ENCODE measurements around the gene KRT80. TPM values are rescaled to one million over a fixed set of nuclear protein-coding genes. Genes with fewer than 3 reads are reported as not detected.

KRT80 gene
- total RNA-seq, 1 donor from 2014 or later, result not detected

DNA sequence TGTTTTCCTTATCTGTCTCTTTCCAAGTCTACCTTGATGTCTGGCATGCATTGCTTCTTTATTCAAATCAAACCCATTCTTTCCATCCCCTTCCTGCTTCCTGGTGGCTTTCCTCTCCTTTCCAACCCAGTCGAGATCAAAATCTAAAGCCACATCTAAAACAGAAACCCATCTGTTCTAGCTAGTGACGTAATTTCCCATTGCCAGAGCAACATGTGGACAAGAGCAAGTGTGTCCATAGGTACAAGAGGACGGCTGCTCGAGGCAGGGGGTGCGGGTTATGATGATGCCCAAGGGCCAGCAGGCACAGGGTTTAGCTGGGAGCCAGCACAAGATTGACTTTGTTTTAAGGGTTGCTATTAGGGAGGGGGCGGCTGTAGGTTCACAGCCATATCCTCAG is 7.0 kb downstream of the KRT80 start:
- Histone ChIP-seq H3K27ac (peak overlapping the region in 1 of 2 donors; percentile 4), H3K4me3 (no peak overlapping the region), H3K9me3 (no peaks in the 10 kb centered on the region), H3K27me3 (no peaks in the 10 kb centered on the region), H3K36me3 (no peaks in the 10 kb centered on the region), H3K4me1 (peaks cover 2 to 17% of the 10 kb centered on the region in 2 donors)
- TF ChIP-seq, protein P1, sequence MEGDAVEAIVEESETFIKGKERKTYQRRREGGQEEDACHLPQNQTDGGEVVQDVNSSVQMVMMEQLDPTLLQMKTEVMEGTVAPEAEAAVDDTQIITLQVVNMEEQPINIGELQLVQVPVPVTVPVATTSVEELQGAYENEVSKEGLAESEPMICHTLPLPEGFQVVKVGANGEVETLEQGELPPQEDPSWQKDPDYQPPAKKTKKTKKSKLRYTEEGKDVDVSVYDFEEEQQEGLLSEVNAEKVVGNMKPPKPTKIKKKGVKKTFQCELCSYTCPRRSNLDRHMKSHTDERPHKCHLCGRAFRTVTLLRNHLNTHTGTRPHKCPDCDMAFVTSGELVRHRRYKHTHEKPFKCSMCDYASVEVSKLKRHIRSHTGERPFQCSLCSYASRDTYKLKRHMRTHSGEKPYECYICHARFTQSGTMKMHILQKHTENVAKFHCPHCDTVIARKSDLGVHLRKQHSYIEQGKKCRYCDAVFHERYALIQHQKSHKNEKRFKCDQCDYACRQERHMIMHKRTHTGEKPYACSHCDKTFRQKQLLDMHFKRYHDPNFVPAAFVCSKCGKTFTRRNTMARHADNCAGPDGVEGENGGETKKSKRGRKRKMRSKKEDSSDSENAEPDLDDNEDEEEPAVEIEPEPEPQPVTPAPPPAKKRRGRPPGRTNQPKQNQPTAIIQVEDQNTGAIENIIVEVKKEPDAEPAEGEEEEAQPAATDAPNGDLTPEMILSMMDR (IDR thresholded peaks at IDR 0.05), result no peak
- intact Hi-C loops (cut with DNase I), result no loop called here
- DNase-seq (ENCODE audit: low spot score in 2 of 2), result no peak

DNA sequence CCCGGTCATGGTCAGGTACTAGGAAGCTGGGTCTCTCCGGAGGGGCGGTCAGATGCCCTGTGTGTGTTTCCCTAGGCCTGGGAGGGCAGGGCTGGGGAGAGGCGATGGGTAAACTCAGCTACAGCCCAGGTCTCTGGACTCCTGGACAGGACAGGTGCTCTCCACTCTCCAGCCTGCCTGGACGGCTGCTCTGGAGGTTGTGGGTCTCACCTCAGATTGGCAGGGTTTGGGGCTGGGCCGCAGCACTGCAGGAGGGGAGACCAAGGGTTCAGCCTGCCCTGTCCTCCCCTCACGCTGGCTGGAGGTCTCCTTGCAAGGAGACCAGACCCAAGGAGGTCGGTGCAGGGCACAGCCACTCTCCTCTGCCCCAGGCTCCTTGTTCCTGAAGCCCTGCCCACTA is 7.8 kb downstream of the KRT80 start:
- H3K9me3 ChIP-seq, result no peaks in the 10 kb centered on the region
- H3K4me1 ChIP-seq, result peaks cover 2 to 13% of the 10 kb centered on the region in 2 donors
- H3K27me3 ChIP-seq, result no peaks in the 10 kb centered on the region
- H3K36me3 ChIP-seq, result no peaks in the 10 kb centered on the region
- intact Hi-C loops (cut with DNase I), result no loop called here
- TF ChIP-seq, protein P1 (IDR thresholded peaks at IDR 0.05), result no peak
- peak overlapping the region; percentile 17 to 36 for H3K27ac ChIP-seq
- DNase-seq (ENCODE audit: low spot score in 2 of 2), result no peak
- no peak overlapping the region for H3K4me3 ChIP-seq

DNA sequence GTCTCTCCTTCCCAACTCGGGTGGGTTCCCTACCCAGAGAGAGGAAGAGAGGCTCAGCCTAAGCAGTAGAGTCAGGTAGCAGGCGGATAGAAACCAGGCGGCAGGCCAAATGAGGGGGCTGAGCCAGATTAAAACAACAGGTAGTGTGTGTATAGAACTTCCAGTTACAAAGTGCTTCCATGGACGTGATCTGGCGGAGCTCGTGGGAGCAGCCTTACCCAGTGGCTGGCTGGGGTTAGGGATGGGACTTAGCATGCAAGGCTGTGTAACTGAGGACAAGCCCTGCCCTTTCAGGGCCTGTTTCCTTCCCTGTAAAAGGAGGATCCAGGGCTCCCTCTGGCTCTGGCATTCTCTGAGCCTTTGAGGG is 8.3 kb downstream of the KRT80 start:
- Histone ChIP-seq H3K27me3 (no peaks in the 10 kb centered on the region), H3K9me3 (no peaks in the 10 kb centered on the region), H3K4me3 (no peak overlapping the region), H3K27ac (peak overlapping the region; percentile 17 to 36), H3K36me3 (no peaks in the 10 kb centered on the region), H3K4me1 (peaks cover 2 to 17% of the 10 kb centered on the region in 2 donors)
- intact Hi-C loops (cut with DNase I), result no loop called here
- TF ChIP-seq, protein P1 (IDR thresholded peaks at IDR 0.05), result no peak
- no peak for DNase-seq (ENCODE audit: low spot score in 2 of 2)

DNA sequence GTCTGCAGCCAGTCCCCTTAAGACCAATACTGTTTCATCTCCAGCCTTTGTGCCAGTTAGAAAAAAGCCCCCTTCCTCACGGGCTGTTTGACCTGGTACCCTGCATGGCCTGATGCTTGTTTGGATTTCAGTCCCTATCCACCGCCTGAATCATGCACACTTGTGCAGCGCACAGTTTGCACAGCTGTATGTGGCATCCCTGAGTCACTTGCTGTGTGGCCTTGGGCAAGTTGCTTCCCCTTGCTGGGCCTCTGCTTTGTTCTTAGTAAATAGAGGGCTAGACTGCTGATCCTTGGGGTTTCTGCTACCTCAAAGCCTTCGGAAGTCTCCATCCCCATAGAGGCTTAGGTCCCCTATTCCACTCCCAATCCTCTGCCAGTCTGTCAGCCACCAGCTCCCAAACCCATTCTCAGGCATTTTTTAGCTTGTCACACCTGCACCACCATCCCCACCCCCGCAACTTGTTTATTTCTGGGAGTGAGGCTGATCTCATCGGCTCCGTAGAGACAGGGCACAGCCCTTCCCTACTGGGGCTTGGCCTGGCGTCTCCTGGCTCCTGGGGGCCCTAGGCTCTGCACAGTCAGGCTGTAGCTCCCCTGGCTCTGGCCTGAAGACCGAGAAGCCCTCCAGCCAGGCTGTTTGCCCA is 8.8 kb downstream of the KRT80 start:
- intact Hi-C loops (cut with DNase I), result no loop called here
- DNase-seq (ENCODE audit: low spot score in 2 of 2), result no peak
- Histone ChIP-seq H3K36me3 (no peaks in the 10 kb centered on the region), H3K4me3 (no peak overlapping the region), H3K9me3 (no peaks in the 10 kb centered on the region), H3K27me3 (no peaks in the 10 kb centered on the region), H3K27ac (peak overlapping the region; percentile 17 to 36), H3K4me1 (peaks cover 2 to 17% of the 10 kb centered on the region in 2 donors)
- TF ChIP-seq, protein P1 (IDR thresholded peaks at IDR 0.05), result no peak

DNA sequence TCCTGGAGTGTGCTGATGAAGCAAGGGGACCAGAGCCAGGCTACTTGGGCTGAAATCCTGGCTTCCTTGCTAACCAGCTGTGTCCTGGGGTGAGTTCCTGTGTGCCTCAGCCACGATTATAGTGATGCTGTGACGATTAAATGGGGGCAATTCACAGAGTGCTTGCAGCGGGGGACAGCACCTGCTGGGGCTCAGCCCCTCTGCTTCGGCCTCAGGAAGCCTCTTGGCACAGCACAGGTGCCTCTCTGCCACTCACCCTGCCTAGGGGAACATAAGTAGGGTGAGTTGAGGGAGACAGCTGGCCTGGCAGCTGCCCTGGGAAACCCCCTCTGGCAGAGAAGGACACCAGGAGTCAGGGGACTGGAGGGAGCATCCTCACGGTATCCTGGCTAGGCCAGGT is 9.4 kb downstream of the KRT80 start:
- TF ChIP-seq, protein P1 (IDR thresholded peaks at IDR 0.05), result no peak
- intact Hi-C loops (cut with DNase I), result no loop called here
- Histone ChIP-seq H3K4me3 (no peak overlapping the region), H3K9me3 (no peaks in the 10 kb centered on the region), H3K27ac (no peak overlapping the region), H3K27me3 (no peaks in the 10 kb centered on the region), H3K36me3 (no peaks in the 10 kb centered on the region), H3K4me1 (peaks cover 2 to 17% of the 10 kb centered on the region in 2 donors)
- DNase-seq (ENCODE audit: low spot score in 2 of 2), result no peak

DNA sequence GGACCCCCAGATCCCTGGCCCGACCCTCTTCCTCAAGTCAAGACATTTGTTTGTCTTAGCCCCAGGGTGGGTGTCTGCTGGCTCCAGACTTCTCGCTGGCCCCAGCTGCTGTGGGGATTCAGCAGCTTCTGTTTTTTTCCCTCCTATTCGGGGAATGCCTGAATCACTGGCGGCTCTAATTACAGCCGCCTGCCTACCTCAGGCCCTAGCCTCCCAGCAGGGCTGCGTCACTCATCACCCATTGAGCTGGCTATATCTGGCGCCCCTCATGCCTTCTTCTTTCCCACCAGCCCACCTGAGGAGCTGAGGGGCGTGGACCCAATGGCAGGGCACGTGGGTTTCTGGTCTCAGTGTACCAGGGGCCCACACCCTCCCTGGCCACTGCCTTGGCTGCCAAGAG is 10.1 kb downstream of the KRT80 start:
- H3K36me3 ChIP-seq, result no peaks in the 10 kb centered on the region
- intact Hi-C loops (cut with DNase I), result no loop called here
- H3K9me3 ChIP-seq, result no peaks in the 10 kb centered on the region
- peaks cover 2 to 14% of the 10 kb centered on the region in 2 donors for H3K4me1 ChIP-seq
- no peak for DNase-seq (ENCODE audit: low spot score in 2 of 2)
- H3K27me3 ChIP-seq, result no peaks in the 10 kb centered on the region
- TF ChIP-seq, protein P1 (IDR thresholded peaks at IDR 0.05), result no peak
- no peak overlapping the region for H3K27ac ChIP-seq
- no peak overlapping the region for H3K4me3 ChIP-seq
